MM.1S (cell line): ENCODE results near the gene ZCWPW1.
"Not testable (repeated sequence)": the region's sequence is repeated elsewhere in the genome, so short reads cannot be mapped to it uniquely, and the experiment has no call there.

Experiments used
- DNase-seq: peaks from one replicate; pipeline ENCODE4 v3.0.0-alpha.2; 2015
- H2AFZ ChIP-seq: fragments of 300-600 bp; sonication (generic); 2 replicates; pipeline ENCODE4 v1.6.0; 2016; ENCODE audit warnings: antibody characterized with exemption, low read length
- H3F3A ChIP-seq: fragments of 300-600 bp; sonication (generic); 2 replicates; pipeline ENCODE4 v1.6.1; 2016; ENCODE audit warnings: mild to moderate bottlenecking, antibody characterized with exemption, low read length, moderate library complexity, mixed read lengths; ENCODE audit not compliant: insufficient read depth
- H3K27ac ChIP-seq: fragments of 300-600 bp; sonication (generic); 2 replicates; pipeline ENCODE4 v1.5.1; 2016; ENCODE audit warnings: mild to moderate bottlenecking, low read length
- H3K27me3 ChIP-seq: fragments of 300-600 bp; sonication (generic); replicated peaks from 2 replicates; pipeline ENCODE4 v1.6.0; 2016; ENCODE audit warnings: low read length; ENCODE audit not compliant: insufficient read depth
- H3K36me3 ChIP-seq: fragments of 300-600 bp; sonication (generic); replicated peaks from 2 replicates; pipeline ENCODE4 v1.6.1; 2016; ENCODE audit warnings: mild to moderate bottlenecking, low read length, mixed read lengths; ENCODE audit not compliant: insufficient read depth
- H3K4me1 ChIP-seq: fragments of 300-600 bp; sonication (generic); 2 replicates; pipeline ENCODE4 v1.6.1; 2016; ENCODE audit warnings: low read length, mixed read lengths
- H3K4me2 ChIP-seq: fragments of 300-600 bp; sonication (generic); 2 replicates; pipeline ENCODE4 v1.6.0; 2016; ENCODE audit warnings: low read depth, low read length
- H3K4me3 ChIP-seq: fragments of 300-600 bp; sonication (generic); 2 replicates; pipeline ENCODE4 v1.5.1; 2016; ENCODE audit warnings: low read length, mixed read lengths
- H3K79me2 ChIP-seq: fragments of 300-600 bp; sonication (generic); 2 replicates; pipeline ENCODE4 v1.6.1; 2016; ENCODE audit warnings: mixed run types, low read length, mixed read lengths
- H3K9ac ChIP-seq: fragments of 300-600 bp; sonication (generic); 2 replicates; pipeline ENCODE4 v1.6.1; 2016; ENCODE audit warnings: low read length, mixed read lengths
- H3K9me2 ChIP-seq: fragments of 300-600 bp; sonication (generic); replicated peaks from 2 replicates; pipeline ENCODE4 v1.6.1; 2016; ENCODE audit warnings: mild to moderate bottlenecking, low read length, mixed read lengths; ENCODE audit not compliant: insufficient read depth
- H3K9me3 ChIP-seq: fragments of 300-600 bp; sonication (generic); replicated peaks from 2 replicates; pipeline ENCODE4 v1.6.1; 2016; ENCODE audit warnings: mild to moderate bottlenecking, low read length, mixed read lengths; ENCODE audit not compliant: insufficient read depth
- H4K20me1 ChIP-seq: fragments of 300-600 bp; sonication (generic); 2 replicates; pipeline ENCODE4 v1.6.1; 2016; ENCODE audit warnings: mild to moderate bottlenecking, low read length, moderate library complexity, mixed read lengths; ENCODE audit not compliant: insufficient read depth
- CTCF ChIP-seq: fragments of 300-600 bp; sonication (generic); IDR thresholded peaks from 2 replicates; pipeline ENCODE4 v1.5.1; 2016; ENCODE audit warnings: antibody characterized with exemption, low read length, mixed read lengths
- EZH2 ChIP-seq: fragments of 300-600 bp; sonication (generic); optimal IDR thresholded peaks from 2 replicates; pipeline ENCODE3; 2017; ENCODE audit warnings: low read depth, mild to moderate bottlenecking, antibody characterized with exemption, low read length, mixed read lengths
- EZH2phosphoT487 ChIP-seq: fragments of 300-600 bp; sonication (generic); IDR thresholded peaks from 2 replicates; pipeline ENCODE4 v1.6.1; 2018; ENCODE audit warnings: antibody characterized with exemption, low read length

Gene ZCWPW1

GRCh38 chr7:100449190-100449795 lies 20.8 kb upstream of the ZCWPW1 start:
- no peak overlapping the region for H2AFZ ChIP-seq
- H4K20me1 ChIP-seq, result no peaks in the 10 kb centered on the region
- H3K4me1 ChIP-seq, result 0 out of 2 replicates have a peak, but pooled peaks cover 10% of the 10 kb centered on the region
- no peak overlapping the region for H3K4me2 ChIP-seq
- H3F3A ChIP-seq, result no peaks in the 10 kb centered on the region
- H3K36me3 ChIP-seq, result no peaks in the 10 kb centered on the region
- no peaks in the 10 kb centered on the region for H3K9me2 ChIP-seq
- no peaks in the 10 kb centered on the region for H3K27me3 ChIP-seq
- no peak for DNase-seq
- no peak overlapping the region for H3K4me3 ChIP-seq
- no peaks in the 10 kb centered on the region for H3K9me3 ChIP-seq
- H3K79me2 ChIP-seq, result no peaks in the 10 kb centered on the region
- H3K9ac ChIP-seq, result no peak overlapping the region
- H3K27ac ChIP-seq, result no peak overlapping the region
- TF ChIP-seq EZH2 (no peak), EZH2phosphoT487 (no peak), CTCF (no peak)

GRCh38 chr7:100447363-100447762 lies 18.9 kb upstream of the ZCWPW1 start:
- not testable (repeated sequence) for DNase-seq, H3K4me2 ChIP-seq, H3K9me2 ChIP-seq, H4K20me1 ChIP-seq, H3K4me3 ChIP-seq, H3K4me1 ChIP-seq, H3F3A ChIP-seq, H3K36me3 ChIP-seq, H2AFZ ChIP-seq, H3K27ac ChIP-seq, H3K27me3 ChIP-seq, H3K79me2 ChIP-seq, H3K9me3 ChIP-seq, H3K9ac ChIP-seq

GRCh38 chr7:100446040-100446439 lies 17.5 kb upstream of the ZCWPW1 start:
- Histone ChIP-seq H3K9me2 (no peaks in the 10 kb centered on the region), H3K9me3 (no peaks in the 10 kb centered on the region), H3K27ac (no peak overlapping the region), H3K27me3 (no peaks in the 10 kb centered on the region), H3K9ac (no peak overlapping the region), H2AFZ (no peak overlapping the region), H3K79me2 (no peaks in the 10 kb centered on the region), H3K4me1 (0 out of 2 replicates have a peak, but pooled peaks cover 10% of the 10 kb centered on the region), H3K4me2 (no peak overlapping the region), H3K4me3 (no peak overlapping the region), H4K20me1 (no peaks in the 10 kb centered on the region), H3F3A (no peaks in the 10 kb centered on the region), H3K36me3 (no peaks in the 10 kb centered on the region)
- TF ChIP-seq EZH2phosphoT487, result no peak
- TF ChIP-seq EZH2, result no peak
- TF ChIP-seq CTCF, result no peak
- DNase-seq, result no peak
